HEK293 (cell line): ENCODE results near the gene CCDC183.

Experiments used
- CTCF ChIA-PET: fragments of 350-600 bp; formaldehyde crosslinking; extraction: SDS; loops from one replicate; lab custom pipeline; 2021; ENCODE audit warnings: antibody characterized with exemption; lab: Yijun Ruan, JAX
- POLR2A ChIA-PET: fragments of 300-600 bp; formaldehyde crosslinking; extraction: SDS; loops from one replicate; lab custom pipeline; 2020; ENCODE audit warnings: antibody characterized with exemption, inconsistent platforms; lab: Yijun Ruan, JAX
- H3K27ac ChIP-seq: fragments of 200-500 bp; sonication (Bioruptor generic); 2 replicates; pipeline ENCODE4 v1.5.1; 2014; ENCODE audit warnings: low read depth, low read length, control low read depth, inconsistent platforms; ENCODE audit errors: extremely low read depth
- H3K36me3 ChIP-seq, 2 experiments: fragments of 200-500 bp in 1 of 2; sonication (Bioruptor generic) in 1 of 2; 1 replicate in 1 of 2; 2 replicates in 1 of 2; pipeline ENCODE4 v1.5.1; 2014 to 2017; ENCODE audit warnings: inconsistent platforms in 2 of 2, low read length in 2 of 2; ENCODE audit not compliant: control insufficient read depth in 2 of 2, insufficient read depth in 1 of 2
- H3K4me1 ChIP-seq: fragments of 200-500 bp; sonication (Bioruptor generic); 2 replicates; pipeline ENCODE4 v1.5.1; 2014; ENCODE audit warnings: mild to moderate bottlenecking, low read length, inconsistent platforms; ENCODE audit not compliant: control insufficient read depth, insufficient read depth
- H3K4me3 ChIP-seq: 2 replicates; pipeline ENCODE4 v1.5.1; 2011; ENCODE audit warnings: low read depth, mild to moderate bottlenecking, control low read depth, low read length, moderate library complexity
- H3K9me3 ChIP-seq: fragments of 200-500 bp; sonication (Bioruptor generic); 2 replicates; pipeline ENCODE4 v1.5.1; 2014; ENCODE audit warnings: low read depth, low read length, inconsistent platforms; ENCODE audit not compliant: control insufficient read depth, insufficient read depth
- GLIS2 ChIP-seq: fragments of 450-650 bp; formaldehyde crosslinking; IDR thresholded peaks from 2 replicates; pipeline ENCODE4 v1.5.1; 2016; ENCODE audit warnings: missing biosample characterization, missing genetic modification characterization
- IKZF3 ChIP-seq: fragments of 450-650 bp; IDR thresholded peaks from 2 replicates; pipeline ENCODE4 v1.5.0; 2018; ENCODE audit warnings: missing biosample characterization, mild to moderate bottlenecking, missing genetic modification characterization, moderate library complexity
- KLF1 ChIP-seq: fragments of 450-650 bp; formaldehyde crosslinking; IDR thresholded peaks from 2 replicates; pipeline ENCODE4 v1.5.1; 2016; ENCODE audit warnings: missing biosample characterization, missing genetic modification characterization
- MZF1 ChIP-seq: fragments of 450-650 bp; formaldehyde crosslinking; IDR thresholded peaks from 2 replicates; pipeline ENCODE4 v1.5.1; 2017; ENCODE audit warnings: missing biosample characterization, missing genetic modification characterization, borderline replicate concordance
- SP3 ChIP-seq: fragments of 450-650 bp; formaldehyde crosslinking; IDR thresholded peaks from 2 replicates; pipeline ENCODE4 v1.5.1; 2016; ENCODE audit warnings: missing biosample characterization, missing genetic modification characterization
- SP7 ChIP-seq: fragments of 450-650 bp; formaldehyde crosslinking; IDR thresholded peaks from 2 replicates; pipeline ENCODE4 v1.5.1; 2016; ENCODE audit warnings: missing biosample characterization, missing genetic modification characterization
- ZBTB1 ChIP-seq: fragments of 450-650 bp; formaldehyde crosslinking; IDR thresholded peaks from 2 replicates; pipeline ENCODE4 v1.5.1; 2016; ENCODE audit warnings: missing biosample characterization, missing genetic modification characterization
- ZFHX2 ChIP-seq: fragments of 450-650 bp; formaldehyde crosslinking; conservative IDR thresholded peaks from 2 replicates; pipeline ENCODE4 v1.5.1; 2016; ENCODE audit warnings: missing biosample characterization, missing genetic modification characterization
- ZIC2 ChIP-seq: fragments of 450-650 bp; formaldehyde crosslinking; IDR thresholded peaks from 2 replicates; pipeline ENCODE4 v1.5.1; 2016; ENCODE audit warnings: missing biosample characterization, missing genetic modification characterization
- ZNF133 ChIP-seq: fragments of 450-650 bp; formaldehyde crosslinking; IDR thresholded peaks from 2 replicates; pipeline ENCODE4 v1.5.1; 2016; ENCODE audit warnings: missing biosample characterization, missing genetic modification characterization
- ZNF175 ChIP-seq: fragments of 450-650 bp; formaldehyde crosslinking; IDR thresholded peaks from 2 replicates; pipeline ENCODE4 v1.5.1; 2016; ENCODE audit warnings: missing biosample characterization, missing genetic modification characterization
- ZNF19 ChIP-seq: fragments of 450-650 bp; formaldehyde crosslinking; IDR thresholded peaks from 2 replicates; pipeline ENCODE4; 2016; ENCODE audit warnings: missing biosample characterization, missing genetic modification characterization, low read depth
- ZNF23 ChIP-seq: fragments of 450-650 bp; formaldehyde crosslinking; IDR thresholded peaks from 2 replicates; pipeline ENCODE4 v1.5.1; 2016; ENCODE audit warnings: missing biosample characterization, missing genetic modification characterization, borderline replicate concordance
- ZNF501 ChIP-seq: fragments of 450-650 bp; formaldehyde crosslinking; IDR thresholded peaks from 2 replicates; pipeline ENCODE4 v1.5.1; 2016; ENCODE audit warnings: missing biosample characterization, missing genetic modification characterization
- ZNF510 ChIP-seq: fragments of 450-650 bp; formaldehyde crosslinking; IDR thresholded peaks from 2 replicates; pipeline ENCODE4 v1.5.1; 2018; ENCODE audit warnings: mild to moderate bottlenecking, missing genetic modification characterization, missing biosample characterization; ENCODE audit not compliant: insufficient replicate concordance
- ZNF629 ChIP-seq: fragments of 450-650 bp; formaldehyde crosslinking; IDR thresholded peaks from 2 replicates; pipeline ENCODE4 v1.5.1; 2017; ENCODE audit warnings: missing biosample characterization, missing genetic modification characterization
- ZNF670 ChIP-seq: fragments of 450-650 bp; formaldehyde crosslinking; IDR thresholded peaks from 2 replicates; pipeline ENCODE4 v1.5.1; 2016; ENCODE audit warnings: missing biosample characterization, missing genetic modification characterization, low read depth
- ZNF830 ChIP-seq: fragments of 450-650 bp; IDR thresholded peaks from 2 replicates; pipeline ENCODE4 v1.5.0; 2018; ENCODE audit warnings: missing biosample characterization, missing genetic modification characterization, low read depth, mild to moderate bottlenecking, moderate library complexity
- ZSCAN16 ChIP-seq: fragments of 450-650 bp; formaldehyde crosslinking; IDR thresholded peaks from 2 replicates; pipeline ENCODE4 v1.5.1; 2016; ENCODE audit warnings: missing biosample characterization, missing genetic modification characterization
- TF ChIP-seq, protein P1 (sequence below): fragments of 450-650 bp; formaldehyde crosslinking; IDR thresholded peaks from 2 replicates; pipeline ENCODE4 v1.5.1; 2016; ENCODE audit warnings: missing biosample characterization, missing genetic modification characterization
- TF ChIP-seq, protein P2 (sequence below): fragments of 450-650 bp; formaldehyde crosslinking; IDR thresholded peaks from 2 replicates; pipeline ENCODE4 v1.5.1; 2016; ENCODE audit warnings: missing biosample characterization, missing genetic modification characterization
- TF ChIP-seq, protein P3 (sequence below): fragments of 450-650 bp; formaldehyde crosslinking; IDR thresholded peaks from 2 replicates; pipeline ENCODE4 v1.5.1; 2016; ENCODE audit warnings: missing biosample characterization, missing genetic modification characterization
- TF ChIP-seq, protein P4 (sequence below): fragments of 450-650 bp; formaldehyde crosslinking; IDR thresholded peaks from 2 replicates; pipeline ENCODE4 v1.5.1; 2016; ENCODE audit warnings: missing biosample characterization, missing genetic modification characterization
- TF ChIP-seq, protein P5 (sequence below): fragments of 450-650 bp; formaldehyde crosslinking; IDR thresholded peaks from 2 replicates; pipeline ENCODE4 v1.5.1; 2016; ENCODE audit warnings: missing biosample characterization, missing genetic modification characterization

CCDC183 gene

DNA sequence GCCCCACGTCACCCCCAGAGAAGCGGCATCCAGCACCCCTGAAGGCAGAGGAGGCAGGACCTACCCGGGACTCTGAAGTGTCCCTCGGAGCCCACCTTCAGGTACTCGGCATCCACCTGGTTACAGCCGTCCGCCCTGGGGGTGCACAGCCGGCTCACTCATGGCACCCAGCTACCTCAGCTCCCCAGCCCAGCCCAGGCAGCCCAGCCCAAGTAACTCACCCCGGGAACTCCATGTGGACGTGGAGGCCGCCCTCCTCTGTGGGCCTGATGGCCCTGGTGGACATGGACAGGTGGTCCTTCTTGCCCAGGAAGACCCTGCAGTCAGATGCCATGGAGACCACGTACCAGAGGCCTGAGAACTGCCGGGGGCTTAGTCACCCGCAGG is 32.5 kb upstream of the CCDC183 start:
- Histone ChIP-seq H3K9me3 (no peaks in the 10 kb centered on the region), H3K36me3 (no peaks in the 10 kb centered on the region), H3K27ac (no peak overlapping the region), H3K4me3 (no peak overlapping the region), H3K4me1 (no peaks in the 10 kb centered on the region)
- CTCF ChIA-PET = interaction anchor here (1.0 to 2.2 kb wide), 7 partner anchors 14 to 271 kb away, joined by 3 to 6 read pairs (median 5); partner anchors contain the start of gene AJM1
- POLR2A ChIA-PET = interaction anchor here (0.6 kb wide), 1 partner anchor 83 kb away, joined by 3 read pairs; no protein-coding TSS in a partner anchor
- TF ChIP-seq GLIS2 (tag by site-specific recombination) = peak; percentile 21; the same call in 1 of the 2 replicates
- TF ChIP-seq SP3 (tag by site-specific recombination) = no peak

DNA sequence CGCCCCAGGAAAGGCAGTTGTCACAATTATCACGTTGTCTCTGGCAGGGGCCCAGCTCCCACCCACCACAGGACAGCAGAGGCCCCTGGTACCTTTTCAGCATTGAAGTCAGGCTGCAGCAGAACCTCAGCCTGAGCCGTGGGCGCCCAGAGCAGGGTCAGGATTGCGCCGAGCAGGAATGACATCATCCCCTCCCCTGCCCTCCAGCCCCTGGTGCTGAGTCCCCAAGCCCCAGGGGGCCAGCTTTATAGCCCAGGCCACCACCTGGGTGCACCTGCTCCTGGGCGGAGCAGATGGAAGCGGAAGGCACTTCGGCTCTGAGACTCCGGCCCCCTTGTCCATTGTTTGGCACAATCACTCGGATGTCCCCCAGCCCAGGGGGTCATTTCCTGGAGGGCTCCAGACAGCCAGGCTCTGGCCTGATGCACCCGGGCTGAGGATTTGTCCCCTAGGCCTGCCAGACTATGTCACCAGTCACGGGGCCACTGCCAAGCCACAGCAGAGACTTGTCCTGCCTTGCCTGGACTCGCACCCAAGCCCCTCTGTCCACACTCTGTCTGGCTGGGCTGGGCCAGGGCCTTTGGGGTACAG is 31.7 kb upstream of the CCDC183 start, which contains the start of gene LCN15:
LCN15 (minus strand) TSS at position 218 of the 591 bp plus-strand sequence; CDS start at position 188, 30 bp downstream.
- Histone ChIP-seq H3K27ac (no peak within 1 kb of the TSS), H3K4me3 (no peak within 1 kb of the TSS), H3K4me1 (no peaks in the 10 kb centered on the region), H3K36me3 (no peaks in the 10 kb centered on the region), H3K9me3 (no peaks in the 10 kb centered on the region)
- ChIA-PET POLR2A (no interaction called here), CTCF (interaction anchor here (0.6 to 2.2 kb wide), 9 partner anchors 14 to 276 kb away, joined by 3 to 6 read pairs (median 4); partner anchors contain the start of gene AJM1)
- TF ChIP-seq ZNF510 = no peak
- TF ChIP-seq, protein P1, sequence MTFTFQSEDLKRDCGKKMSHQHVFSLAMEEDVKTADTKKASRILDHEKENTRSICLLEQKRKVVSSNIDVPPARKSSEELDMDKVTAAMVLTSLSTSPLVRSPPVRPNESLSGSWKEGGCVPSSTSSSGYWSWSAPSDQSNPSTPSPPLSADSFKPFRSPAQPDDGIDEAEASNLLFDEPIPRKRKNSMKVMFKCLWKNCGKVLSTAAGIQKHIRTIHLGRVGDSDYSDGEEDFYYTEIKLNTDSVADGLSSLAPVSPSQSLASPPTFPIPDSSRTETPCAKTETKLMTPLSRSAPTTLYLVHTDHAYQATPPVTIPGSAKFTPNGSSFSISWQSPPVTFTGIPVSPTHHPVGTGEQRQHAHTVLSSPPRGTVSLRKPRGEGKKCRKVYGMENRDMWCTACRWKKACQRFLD (tag by site-specific recombination) = no peak
- TF ChIP-seq, protein P2, sequence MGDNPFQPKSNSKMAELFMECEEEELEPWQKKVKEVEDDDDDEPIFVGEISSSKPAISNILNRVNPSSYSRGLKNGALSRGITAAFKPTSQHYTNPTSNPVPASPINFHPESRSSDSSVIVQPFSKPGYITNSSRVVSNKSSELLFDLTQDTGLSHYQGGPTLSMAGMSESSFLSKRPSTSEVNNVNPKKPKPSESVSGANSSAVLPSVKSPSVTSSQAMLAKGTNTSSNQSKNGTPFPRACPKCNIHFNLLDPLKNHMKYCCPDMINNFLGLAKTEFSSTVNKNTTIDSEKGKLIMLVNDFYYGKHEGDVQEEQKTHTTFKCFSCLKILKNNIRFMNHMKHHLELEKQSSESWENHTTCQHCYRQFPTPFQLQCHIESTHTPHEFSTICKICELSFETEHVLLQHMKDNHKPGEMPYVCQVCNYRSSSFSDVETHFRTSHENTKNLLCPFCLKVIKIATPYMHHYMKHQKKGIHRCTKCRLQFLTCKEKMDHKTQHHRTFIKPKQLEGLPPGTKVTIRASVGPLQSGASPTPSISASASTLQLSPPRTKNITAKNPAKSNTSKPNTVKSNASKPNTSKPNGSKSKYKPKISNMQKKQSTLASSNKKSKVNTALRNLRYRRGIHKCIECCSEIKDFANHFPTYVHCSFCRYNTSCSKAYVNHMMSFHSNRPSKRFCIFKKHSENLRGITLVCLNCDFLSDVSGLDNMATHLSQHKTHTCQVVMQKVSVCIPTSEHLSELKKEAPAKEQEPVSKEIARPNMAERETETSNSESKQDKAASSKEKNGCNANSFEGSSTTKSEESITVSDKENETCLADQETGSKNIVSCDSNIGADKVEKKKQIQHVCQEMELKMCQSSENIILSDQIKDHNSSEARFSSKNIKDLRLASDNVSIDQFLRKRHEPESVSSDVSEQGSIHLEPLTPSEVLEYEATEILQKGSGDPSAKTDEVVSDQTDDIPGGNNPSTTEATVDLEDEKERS (tag by site-specific recombination) = no peak
- TF ChIP-seq ZNF629 = peak; percentile 28; the same call in 1 of the 2 replicates
- TF ChIP-seq ZNF670 (tag by site-specific recombination) = no peak
- peak; percentile 88 for TF ChIP-seq ZFHX2 (tag by site-specific recombination)
- TF ChIP-seq, protein P3, sequence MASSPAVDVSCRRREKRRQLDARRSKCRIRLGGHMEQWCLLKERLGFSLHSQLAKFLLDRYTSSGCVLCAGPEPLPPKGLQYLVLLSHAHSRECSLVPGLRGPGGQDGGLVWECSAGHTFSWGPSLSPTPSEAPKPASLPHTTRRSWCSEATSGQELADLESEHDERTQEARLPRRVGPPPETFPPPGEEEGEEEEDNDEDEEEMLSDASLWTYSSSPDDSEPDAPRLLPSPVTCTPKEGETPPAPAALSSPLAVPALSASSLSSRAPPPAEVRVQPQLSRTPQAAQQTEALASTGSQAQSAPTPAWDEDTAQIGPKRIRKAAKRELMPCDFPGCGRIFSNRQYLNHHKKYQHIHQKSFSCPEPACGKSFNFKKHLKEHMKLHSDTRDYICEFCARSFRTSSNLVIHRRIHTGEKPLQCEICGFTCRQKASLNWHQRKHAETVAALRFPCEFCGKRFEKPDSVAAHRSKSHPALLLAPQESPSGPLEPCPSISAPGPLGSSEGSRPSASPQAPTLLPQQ (tag by site-specific recombination) = no peak
- TF ChIP-seq ZIC2 (tag by site-specific recombination) = peak; percentile 91
- TF ChIP-seq ZSCAN16 = no peak
- peak; percentile 23; the same call in 1 of the 2 replicates for TF ChIP-seq SP7 (tag by site-specific recombination)
- TF ChIP-seq ZNF830 (tag by site-specific recombination) = no peak
- no peak for TF ChIP-seq MZF1 (tag by site-specific recombination)
- TF ChIP-seq KLF1 (tag by site-specific recombination) = 0 out of 2 replicates have a peak, but pooled peaks have one; percentile 19
- TF ChIP-seq, protein P4, sequence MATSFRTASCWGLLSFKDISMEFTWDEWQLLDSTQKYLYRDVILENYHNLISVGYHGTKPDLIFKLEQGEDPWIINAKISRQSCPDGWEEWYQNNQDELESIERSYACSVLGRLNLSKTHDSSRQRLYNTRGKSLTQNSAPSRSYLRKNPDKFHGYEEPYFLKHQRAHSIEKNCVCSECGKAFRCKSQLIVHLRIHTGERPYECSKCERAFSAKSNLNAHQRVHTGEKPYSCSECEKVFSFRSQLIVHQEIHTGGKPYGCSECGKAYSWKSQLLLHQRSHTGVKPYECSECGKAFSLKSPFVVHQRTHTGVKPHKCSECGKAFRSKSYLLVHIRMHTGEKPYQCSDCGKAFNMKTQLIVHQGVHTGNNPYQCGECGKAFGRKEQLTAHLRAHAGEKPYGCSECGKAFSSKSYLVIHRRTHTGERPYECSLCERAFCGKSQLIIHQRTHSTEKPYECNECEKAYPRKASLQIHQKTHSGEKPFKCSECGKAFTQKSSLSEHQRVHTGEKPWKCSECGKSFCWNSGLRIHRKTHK (tag by site-specific recombination) = no peak
- no peak for TF ChIP-seq ZNF175 (tag by site-specific recombination)
- TF ChIP-seq ZNF501 (tag by site-specific recombination) = no peak
- 0 out of 2 replicates have a peak, but pooled peaks have one; percentile 22 for TF ChIP-seq IKZF3 (tag by site-specific recombination)
- no peak for TF ChIP-seq ZNF133 (tag by site-specific recombination)
- no peak for TF ChIP-seq ZBTB1 (tag by site-specific recombination)
- no peak for TF ChIP-seq ZNF19 (tag by site-specific recombination)
- TF ChIP-seq, protein P5, sequence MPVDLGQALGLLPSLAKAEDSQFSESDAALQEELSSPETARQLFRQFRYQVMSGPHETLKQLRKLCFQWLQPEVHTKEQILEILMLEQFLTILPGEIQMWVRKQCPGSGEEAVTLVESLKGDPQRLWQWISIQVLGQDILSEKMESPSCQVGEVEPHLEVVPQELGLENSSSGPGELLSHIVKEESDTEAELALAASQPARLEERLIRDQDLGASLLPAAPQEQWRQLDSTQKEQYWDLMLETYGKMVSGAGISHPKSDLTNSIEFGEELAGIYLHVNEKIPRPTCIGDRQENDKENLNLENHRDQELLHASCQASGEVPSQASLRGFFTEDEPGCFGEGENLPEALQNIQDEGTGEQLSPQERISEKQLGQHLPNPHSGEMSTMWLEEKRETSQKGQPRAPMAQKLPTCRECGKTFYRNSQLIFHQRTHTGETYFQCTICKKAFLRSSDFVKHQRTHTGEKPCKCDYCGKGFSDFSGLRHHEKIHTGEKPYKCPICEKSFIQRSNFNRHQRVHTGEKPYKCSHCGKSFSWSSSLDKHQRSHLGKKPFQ (tag by site-specific recombination) = no peak
- TF ChIP-seq ZNF23 = no peak
